ENCODE results near the gene ZHX3.

DNA sequence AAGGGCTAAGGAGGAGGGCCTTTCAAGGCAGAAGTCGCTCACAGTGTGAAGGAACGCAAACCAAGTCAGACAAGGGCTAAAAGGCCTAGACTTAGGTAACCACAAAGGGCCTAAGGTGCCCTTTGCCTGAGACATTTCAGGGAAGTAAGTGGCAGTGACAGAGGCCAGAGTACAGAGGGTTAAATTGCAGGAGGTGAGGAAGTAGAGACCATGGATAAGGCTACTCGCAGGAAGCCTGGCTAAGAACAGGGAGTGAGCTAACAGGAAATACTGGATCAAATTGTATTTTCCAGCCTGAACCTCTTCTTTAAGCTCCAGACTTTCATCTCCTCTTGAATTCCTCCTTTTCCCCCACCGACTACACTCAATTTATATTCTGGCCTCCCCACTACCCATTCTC lies 16.6 kb downstream of the ZHX3 start:
- TF ChIP-seq CTCF (IDR thresholded peaks at IDR 0.05) (no peak), POLR2A (IDR thresholded peaks at IDR 0.05) (no peak)
